ENCODE data around the gene SUCLG2. TPM values are rescaled to one million over a fixed set of nuclear protein-coding genes. Genes with fewer than 3 reads are reported as not detected.

The SUCLG2 gene
- total and polyA plus RNA-seq, 11 donors = 41.6 to 119 (median 77.6) TPM

DNA sequence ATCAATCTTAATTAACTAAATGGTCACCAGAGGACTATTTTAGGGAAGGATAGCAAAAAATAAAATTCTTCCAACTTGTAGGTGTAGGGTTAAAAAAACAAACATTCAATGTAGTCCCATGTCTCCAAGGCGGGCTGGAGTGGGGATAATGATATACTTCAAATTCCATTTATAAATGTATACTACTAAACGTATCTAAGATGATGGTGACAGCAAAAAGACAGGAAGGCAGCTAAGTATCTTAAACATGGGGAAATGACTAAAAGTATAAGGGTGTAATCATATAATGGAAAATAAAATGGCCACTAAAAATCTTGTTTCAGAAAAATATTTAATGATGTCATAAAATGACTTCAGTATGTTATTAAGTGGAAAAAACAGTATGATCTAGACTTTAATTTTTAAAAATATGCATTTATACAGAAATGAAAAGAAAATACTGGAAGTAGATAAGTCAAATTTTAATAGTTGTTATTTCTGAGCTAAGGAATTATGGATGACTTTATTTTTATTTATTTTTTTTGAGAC lies 181.7 kb downstream of the SUCLG2 start:
- H3K36me3 ChIP-seq = peaks cover 0 to 7% (median 0%) of the 10 kb centered on the region in 9 donors
- no peaks in the 10 kb centered on the region for H3K4me1 ChIP-seq
- no peak overlapping the region for H3K4me3 ChIP-seq
- intact Hi-C loops (cut with DNase I) = no loop called here
- WGBS, 4 donors = 96 to 98% (median 98%) methylated on average over 2 of the region's 2 CpGs
- no peak overlapping the region for H3K27ac ChIP-seq
- no peak for ATAC-seq
- H3K9me3 ChIP-seq = no peaks in the 10 kb centered on the region
- DNase-seq = no peak
- no peaks in the 10 kb centered on the region for H3K27me3 ChIP-seq
- TF ChIP-seq, protein P1, sequence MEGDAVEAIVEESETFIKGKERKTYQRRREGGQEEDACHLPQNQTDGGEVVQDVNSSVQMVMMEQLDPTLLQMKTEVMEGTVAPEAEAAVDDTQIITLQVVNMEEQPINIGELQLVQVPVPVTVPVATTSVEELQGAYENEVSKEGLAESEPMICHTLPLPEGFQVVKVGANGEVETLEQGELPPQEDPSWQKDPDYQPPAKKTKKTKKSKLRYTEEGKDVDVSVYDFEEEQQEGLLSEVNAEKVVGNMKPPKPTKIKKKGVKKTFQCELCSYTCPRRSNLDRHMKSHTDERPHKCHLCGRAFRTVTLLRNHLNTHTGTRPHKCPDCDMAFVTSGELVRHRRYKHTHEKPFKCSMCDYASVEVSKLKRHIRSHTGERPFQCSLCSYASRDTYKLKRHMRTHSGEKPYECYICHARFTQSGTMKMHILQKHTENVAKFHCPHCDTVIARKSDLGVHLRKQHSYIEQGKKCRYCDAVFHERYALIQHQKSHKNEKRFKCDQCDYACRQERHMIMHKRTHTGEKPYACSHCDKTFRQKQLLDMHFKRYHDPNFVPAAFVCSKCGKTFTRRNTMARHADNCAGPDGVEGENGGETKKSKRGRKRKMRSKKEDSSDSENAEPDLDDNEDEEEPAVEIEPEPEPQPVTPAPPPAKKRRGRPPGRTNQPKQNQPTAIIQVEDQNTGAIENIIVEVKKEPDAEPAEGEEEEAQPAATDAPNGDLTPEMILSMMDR (IDR thresholded peaks at IDR 0.05) = no peak
- no peak for TF ChIP-seq POLR2A (IDR thresholded peaks at IDR 0.05)

DNA sequence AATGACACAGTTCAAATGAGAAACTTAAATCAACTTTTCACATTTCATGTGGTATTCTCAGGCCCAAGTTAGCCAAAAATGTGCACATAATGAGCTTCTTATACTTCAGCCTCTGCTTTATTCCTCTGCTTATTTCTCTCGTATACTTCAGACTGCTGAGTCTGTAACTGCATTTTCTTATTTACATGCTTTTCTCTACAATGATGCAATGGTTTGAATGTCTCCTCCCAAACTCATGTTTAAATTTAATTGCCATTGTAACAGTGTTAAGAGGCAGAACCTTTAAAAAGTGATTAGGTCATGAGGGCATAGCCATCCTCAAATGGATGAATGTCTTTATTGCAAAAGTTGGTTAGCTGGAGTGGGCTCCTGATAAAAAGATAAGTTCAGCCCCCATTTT lies 184.2 kb downstream of the SUCLG2 start:
- TF ChIP-seq POLR2A (IDR thresholded peaks at IDR 0.05) = no peak
- TF ChIP-seq, protein P1 (IDR thresholded peaks at IDR 0.05) = no peak
- H3K27ac ChIP-seq = no peak overlapping the region
- intact Hi-C loops (cut with DNase I) = no loop called here

DNA sequence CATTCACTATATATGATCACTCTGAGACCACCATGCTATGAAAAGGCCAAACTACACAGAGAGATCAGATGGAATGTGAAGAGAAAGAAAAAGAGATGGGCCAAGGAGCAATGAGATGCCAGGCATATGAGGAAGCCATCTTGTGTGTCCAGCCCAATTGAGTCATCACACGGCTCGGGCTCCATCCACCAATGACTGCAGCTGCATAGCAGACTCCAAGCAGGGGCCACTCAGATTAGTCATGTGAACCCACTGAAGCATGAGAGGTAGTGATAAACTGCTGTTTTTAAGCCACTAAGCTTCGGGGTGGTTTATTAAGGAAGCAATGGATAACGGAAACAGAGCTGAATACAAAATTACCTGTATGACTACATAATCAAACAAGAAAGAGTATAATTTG lies 185.9 kb downstream of the SUCLG2 start:
- no peaks in the 10 kb centered on the region for H3K9me3 ChIP-seq

More for the DNA sequence above, 184.2 kb downstream of the SUCLG2 start:
- no peaks in the 10 kb centered on the region for H3K27me3 ChIP-seq
- no peak for DNase-seq
- peaks cover 0 to 7% (median 0%) of the 10 kb centered on the region in 9 donors for H3K36me3 ChIP-seq
- no peak overlapping the region for H3K4me3 ChIP-seq
- WGBS, 4 donors = 96 to 97% (median 97%) methylated on average over 1 of the region's 1 CpG
- ATAC-seq = no peak
- H3K9me3 ChIP-seq = no peaks in the 10 kb centered on the region
- no peaks in the 10 kb centered on the region for H3K4me1 ChIP-seq

DNA sequence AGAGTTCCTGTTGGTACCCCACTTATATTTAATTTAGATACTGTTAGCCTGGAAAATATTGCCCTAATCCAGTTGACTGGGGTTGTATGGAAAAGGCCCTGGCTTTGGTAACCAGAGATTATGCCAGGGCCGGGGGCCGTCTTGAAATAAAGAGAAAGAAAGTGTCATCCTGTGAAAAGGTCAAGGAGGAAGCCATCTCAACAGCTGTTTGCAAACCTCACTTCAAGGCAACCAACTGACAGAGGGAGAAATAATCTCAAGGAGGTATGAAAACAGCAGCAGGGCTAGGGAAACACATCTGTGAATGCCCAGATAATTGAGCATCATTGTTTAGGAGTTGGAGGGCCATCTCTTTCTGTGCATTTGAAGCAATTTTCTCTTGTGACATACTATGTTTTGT lies 190.8 kb downstream of the SUCLG2 start:
- Histone ChIP-seq H3K4me1 (no peaks in the 10 kb centered on the region), H3K4me3 (no peak overlapping the region), H3K36me3 (no peaks in the 10 kb centered on the region), H3K27me3 (no peaks in the 10 kb centered on the region), H3K27ac (no peak overlapping the region), H3K9me3 (no peaks in the 10 kb centered on the region)
- TF ChIP-seq POLR2A (IDR thresholded peaks at IDR 0.05) = no peak
- TF ChIP-seq, protein P1 (IDR thresholded peaks at IDR 0.05) = no peak
- no peak for DNase-seq
- no peak for ATAC-seq
- intact Hi-C loops (cut with DNase I) = no loop called here
- 64 to 85% (median 77%) methylated on average over 2 of the region's 2 CpGs for WGBS, 4 donors

More for the DNA sequence above, 185.9 kb downstream of the SUCLG2 start:
- Histone ChIP-seq H3K36me3 (peaks cover 0 to 2% (median 0%) of the 10 kb centered on the region in 9 donors), H3K4me1 (no peaks in the 10 kb centered on the region), H3K27ac (no peak overlapping the region), H3K4me3 (no peak overlapping the region), H3K27me3 (no peaks in the 10 kb centered on the region)
- DNase-seq = no peak
- WGBS, 4 donors = 83 to 97% (median 95%) methylated on average over 4 of the region's 4 CpGs
- ATAC-seq = no peak
- intact Hi-C loops (cut with DNase I) = no loop called here
- TF ChIP-seq, protein P1 (IDR thresholded peaks at IDR 0.05) = no peak
- no peak for TF ChIP-seq POLR2A (IDR thresholded peaks at IDR 0.05)
